Spleen (tissue), 7 donors: ENCODE data around the gene WDR1.

ENCODE experiments used
- CTCF ChIP-seq, 11 experiments: fragments of 200-600 bp in 7 of 11; fragments of 450-650 bp in 4 of 11; sonication (generic) in 4 of 11; IDR thresholded peaks in 8 of 11; conservative IDR thresholded peaks in 3 of 11; 1 replicate in 7 of 11; 2 replicates in 4 of 11; pipeline versions ENCODE4 v1.4.0 to v1.8.0; 2016 to 2021; ENCODE audit warnings: antibody characterized with exemption in 11 of 11, inconsistent platforms in 4 of 11, mild to moderate bottlenecking in 1 of 11
- POLR2A ChIP-seq, 3 donors: fragments of 450-650 bp; IDR thresholded peaks; one replicate each; pipeline ENCODE4 v1.5.1; 2017; ENCODE audit warnings: antibody characterized with exemption in 3 of 3, mild to moderate bottlenecking in 1 of 3
- donor health status: DM: no; HTN: no; CAD: no; lungs with moderate emphysema.
- donor health status: DM: no; HTN: no; CAD: no.
- donor health status: DM: no; HTN: no; CAD: no.

- TF ChIP-seq CTCF (IDR thresholded peaks at IDR 0.05 in 8 of 11, conservative IDR thresholded peaks at IDR 0.05 in 3 of 11) (no peak), POLR2A (IDR thresholded peaks at IDR 0.05) (no peak)
These were observed 50.4 kb downstream of the WDR1 start for GRCh38 chr4:10066206-10066605.
